Spleen (tissue), 11 donors: Measurements from ENCODE around the gene CPTP. TPM values are rescaled to one million over a fixed set of nuclear protein-coding genes. Genes with fewer than 3 reads are reported as not detected.

Source experiments
- DNase-seq: peaks from one replicate; pipeline ENCODE4 v3.0.0-alpha.2; 2020
- H3K27ac ChIP-seq, 8 donors: fragments of 200-600 bp; sonication (generic) in 7 of 8; 1 replicate in 4 of 8; 2 replicates in 4 of 8; pipeline versions ENCODE4 v1.5.0 to v1.8.0; 2016 to 2021; ENCODE audit warnings: inconsistent platforms in 4 of 8, mild to moderate bottlenecking in 4 of 8, moderate library complexity in 1 of 8
- H3K27me3 ChIP-seq, 7 donors: fragments of 200-600 bp; sonication (generic) in 6 of 7; replicated peaks in 1 of 7; 1 replicate in 4 of 7; 2 replicates in 3 of 7; pipeline versions ENCODE4 v1.5.0 to v1.8.0; 2016 to 2021; ENCODE audit warnings: inconsistent platforms in 3 of 7, mild to moderate bottlenecking in 1 of 7
- H3K36me3 ChIP-seq, 6 donors: fragments of 200-600 bp; sonication (generic) in 5 of 6; 1 replicate in 4 of 6; 2 replicates in 2 of 6; pipeline versions ENCODE4 v1.5.0 to v1.8.0; 2016 to 2021; ENCODE audit warnings: inconsistent platforms in 2 of 6
- H3K4me1 ChIP-seq, 6 donors: fragments of 200-600 bp; sonication (generic) in 5 of 6; 1 replicate in 3 of 6; 2 replicates in 3 of 6; pipeline versions ENCODE4 v1.5.0 to v1.8.0; 2016 to 2021; ENCODE audit warnings: inconsistent platforms in 3 of 6
- H3K4me3 ChIP-seq, 8 donors: fragments of 200-600 bp; sonication (generic) in 7 of 8; 1 replicate in 4 of 8; 2 replicates in 4 of 8; pipeline versions ENCODE4 v1.5.0 to v1.8.0; 2016 to 2021; ENCODE audit warnings: inconsistent platforms in 4 of 8, mild to moderate bottlenecking in 4 of 8, moderate library complexity in 2 of 8
- H3K9me3 ChIP-seq, 8 donors: fragments of 200-600 bp; sonication (generic) in 7 of 8; 1 replicate in 4 of 8; 2 replicates in 4 of 8; pipeline versions ENCODE4 v1.5.0 to v1.8.0; 2016 to 2021; ENCODE audit warnings: inconsistent platforms in 4 of 8
- POLR2A ChIP-seq, 3 donors: fragments of 450-650 bp; IDR thresholded peaks; one replicate each; pipeline ENCODE4 v1.5.1; 2017; ENCODE audit warnings: antibody characterized with exemption in 3 of 3, mild to moderate bottlenecking in 1 of 3
- POLR2AphosphoS5 ChIP-seq, 3 donors: sonication (generic); formaldehyde crosslinking; IDR thresholded peaks; one replicate each; pipeline ENCODE4 v1.5.1; 2017; ENCODE audit warnings: antibody characterized with exemption in 3 of 3
- WGBS, 5 donors: extraction: QIAGEN DNeasy Blood & Tissue Kit in 3 of 5; methylation state at CpG; one replicate each; pipeline versions ENCODE4 v1.1.5 to v1.1.7; 2013 to 2018; 5-methylcytosine and 5-hydroxymethylcytosine counted together
- intact Hi-C: fragments of 100-400 bp; cut with DNase I; formaldehyde crosslinking; loops from one replicate; pipeline ENCODE4 v1.15.0; 2023; ENCODE audit warnings: low total_unique reads
- polyA plus RNA-seq, 3 donors: library from polyadenylated mRNA; stranded (reverse); fragments of 200-250 nt; gene quantifications; one replicate each; pipeline ENCODE4 v1.2.1, GENCODE V29; 2013
- total RNA-seq, 7 donors: library from RNA; depleted of rRNA in 3 of 7; stranded (reverse); fragments of >200 nt in 3 of 7; fragmentation: NEBNext Ultra II Directional in 4 of 7; extraction: Animal tissue kit (Norgen Biotek cat#: 25700) in 4 of 7; gene quantifications; one replicate each; pipeline versions ENCODE4 v1.1.0 to v1.2.1, GENCODE V29; 2016 to 2021
- TF ChIP-seq, protein P1 (sequence below), 11 experiments: fragments of 200-600 bp in 7 of 11; fragments of 450-650 bp in 4 of 11; sonication (generic) in 4 of 11; IDR thresholded peaks in 8 of 11; conservative IDR thresholded peaks in 3 of 11; 1 replicate in 7 of 11; 2 replicates in 4 of 11; pipeline versions ENCODE4 v1.4.0 to v1.8.0; 2016 to 2021; ENCODE audit warnings: antibody characterized with exemption in 11 of 11, inconsistent platforms in 4 of 11, mild to moderate bottlenecking in 1 of 11
- donor health status: healthy with polysubstance abuse.
- donor health status: DM: no; HTN: no; CAD: no; lungs with moderate emphysema.
- donor health status: DM: no; HTN: no; CAD: no.
- donor health status: Bipolar disorder and iron deficiency.
- donor health status: healthy.
- donor health status: DM: no; HTN: no; CAD: no.
- donor health status: DM: yes; HTN: yes; CAD: no.

The CPTP gene
- total and polyA plus RNA-seq, 10 donors: 7.5 to 42.1 (median 25.9) TPM

DNA sequence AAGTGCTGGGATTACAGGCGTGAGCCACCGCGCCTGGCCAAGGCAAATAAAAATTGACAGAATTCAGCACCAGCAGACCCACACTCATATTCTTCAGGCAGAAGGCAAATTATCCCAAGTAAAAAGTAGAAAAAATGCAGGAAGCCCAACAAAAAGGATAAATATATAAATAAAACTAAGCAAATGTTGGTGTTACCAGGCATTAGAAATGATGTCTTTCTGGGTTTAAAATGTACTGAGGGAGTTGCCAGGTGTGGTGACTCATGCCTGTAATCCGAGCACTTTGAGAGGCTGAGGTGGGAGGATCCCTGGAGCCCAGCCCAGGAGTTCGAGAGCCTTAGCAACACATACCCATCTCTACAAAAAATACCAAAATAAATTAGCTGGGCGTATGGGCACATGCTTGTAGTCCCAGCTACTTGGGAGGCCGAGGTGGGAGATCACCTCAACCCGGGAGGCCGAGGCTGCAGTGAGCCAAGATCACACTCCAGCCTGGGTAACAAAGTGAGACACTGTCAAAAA is 6.4 kb upstream of the CPTP start:
- no peak overlapping the region for H3K4me3 ChIP-seq
- intact Hi-C loops: no loop called here
- 75 to 93% (median 89%) methylated on average over 9 of the region's 9 CpGs for WGBS, 5 donors
- no peak for DNase-seq
- peaks cover 2 to 49% (median 26%) of the 10 kb centered on the region in 6 donors for H3K4me1 ChIP-seq
- H3K9me3 ChIP-seq: no peaks in the 10 kb centered on the region
- H3K27ac ChIP-seq: peak overlapping the region in 2 of 8 donors; percentile 13
- H3K36me3 ChIP-seq: peaks cover 0 to 93% (median 55%) of the 10 kb centered on the region in 6 donors
- no peaks in the 10 kb centered on the region for H3K27me3 ChIP-seq
- TF ChIP-seq POLR2A (IDR thresholded peaks at IDR 0.05): no peak
- TF ChIP-seq POLR2AphosphoS5 (IDR thresholded peaks at IDR 0.05): no peak
- TF ChIP-seq, protein P1, sequence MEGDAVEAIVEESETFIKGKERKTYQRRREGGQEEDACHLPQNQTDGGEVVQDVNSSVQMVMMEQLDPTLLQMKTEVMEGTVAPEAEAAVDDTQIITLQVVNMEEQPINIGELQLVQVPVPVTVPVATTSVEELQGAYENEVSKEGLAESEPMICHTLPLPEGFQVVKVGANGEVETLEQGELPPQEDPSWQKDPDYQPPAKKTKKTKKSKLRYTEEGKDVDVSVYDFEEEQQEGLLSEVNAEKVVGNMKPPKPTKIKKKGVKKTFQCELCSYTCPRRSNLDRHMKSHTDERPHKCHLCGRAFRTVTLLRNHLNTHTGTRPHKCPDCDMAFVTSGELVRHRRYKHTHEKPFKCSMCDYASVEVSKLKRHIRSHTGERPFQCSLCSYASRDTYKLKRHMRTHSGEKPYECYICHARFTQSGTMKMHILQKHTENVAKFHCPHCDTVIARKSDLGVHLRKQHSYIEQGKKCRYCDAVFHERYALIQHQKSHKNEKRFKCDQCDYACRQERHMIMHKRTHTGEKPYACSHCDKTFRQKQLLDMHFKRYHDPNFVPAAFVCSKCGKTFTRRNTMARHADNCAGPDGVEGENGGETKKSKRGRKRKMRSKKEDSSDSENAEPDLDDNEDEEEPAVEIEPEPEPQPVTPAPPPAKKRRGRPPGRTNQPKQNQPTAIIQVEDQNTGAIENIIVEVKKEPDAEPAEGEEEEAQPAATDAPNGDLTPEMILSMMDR (IDR thresholded peaks at IDR 0.05 in 8 of 11, conservative IDR thresholded peaks at IDR 0.05 in 3 of 11): no peak

DNA sequence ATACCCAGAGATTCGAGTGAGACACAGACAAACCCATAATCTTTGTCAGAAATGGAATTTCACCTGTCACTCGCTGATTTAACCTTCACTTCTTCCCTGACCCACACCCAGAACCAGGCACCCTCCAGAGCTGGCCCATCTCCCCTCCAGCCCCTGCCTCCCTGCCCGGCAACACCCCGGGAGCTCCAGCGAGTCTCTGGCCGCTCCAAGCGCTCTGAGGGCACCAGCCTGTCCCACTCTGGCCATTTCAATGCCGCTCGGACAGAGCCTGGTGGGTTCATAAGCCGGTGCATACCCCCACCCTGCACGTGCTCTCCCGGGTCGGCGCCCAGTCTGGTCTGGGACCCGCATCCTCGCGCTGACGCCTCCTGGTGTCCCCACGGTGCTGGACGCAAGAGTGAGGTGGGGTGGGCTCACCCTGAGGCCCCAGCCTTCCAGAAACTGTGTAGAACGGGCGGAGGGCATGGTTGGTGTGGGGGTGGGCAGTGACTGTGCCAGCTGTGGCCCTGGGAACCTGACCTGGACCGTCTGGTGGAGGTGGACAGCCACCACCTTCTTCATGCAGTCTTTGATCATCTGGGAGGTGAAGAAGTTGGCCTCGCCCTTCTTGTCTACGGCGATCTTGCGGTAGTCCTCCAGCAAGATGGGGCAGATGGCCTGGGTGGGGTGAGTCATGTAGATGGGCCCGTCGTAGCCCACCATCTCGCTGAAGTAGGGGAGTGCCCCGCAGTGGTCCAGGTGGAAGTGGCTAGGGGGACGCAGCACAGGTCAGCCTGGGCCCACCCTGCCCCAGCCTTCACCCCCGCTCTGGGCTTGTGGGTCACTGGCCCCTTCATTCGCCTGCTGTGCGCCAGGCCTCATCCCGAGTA is 5.6 kb upstream of the CPTP start:
- no peak for TF ChIP-seq POLR2A (IDR thresholded peaks at IDR 0.05)
- TF ChIP-seq POLR2AphosphoS5 (IDR thresholded peaks at IDR 0.05): peak in 2 of 3 donors; percentile 5 to 44
- TF ChIP-seq, protein P1 (IDR thresholded peaks at IDR 0.05 in 8 of 11, conservative IDR thresholded peaks at IDR 0.05 in 3 of 11): no peak
- intact Hi-C loops: no loop called here
- Histone ChIP-seq H3K4me3 (no peak overlapping the region), H3K36me3 (peaks cover 0 to 85% (median 47%) of the 10 kb centered on the region in 6 donors), H3K27ac (peak overlapping the region in 1 of 8 donors; percentile 13), H3K4me1 (peaks cover 6 to 55% (median 31%) of the 10 kb centered on the region in 6 donors), H3K27me3 (no peaks in the 10 kb centered on the region), H3K9me3 (no peaks in the 10 kb centered on the region)
- WGBS, 5 donors: 88 to 94% (median 92%) methylated on average over 31 to 36 of the region's 36 CpGs
- DNase-seq: no peak

DNA sequence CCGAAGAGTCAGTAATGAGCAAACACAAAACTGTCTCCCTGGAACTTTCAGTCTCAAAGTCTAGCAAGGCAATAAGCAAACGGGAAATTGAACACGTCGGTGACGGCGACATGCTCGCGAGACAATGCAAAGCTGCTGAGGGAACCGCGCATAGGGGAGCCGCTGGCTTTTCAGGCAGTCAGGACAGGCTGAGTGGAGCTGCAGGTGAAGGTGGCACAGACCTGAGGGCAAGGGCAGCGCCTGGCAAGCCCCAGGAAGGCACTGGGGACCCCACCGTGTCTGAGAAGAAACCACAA is 5.0 kb upstream of the CPTP start:
- intact Hi-C loops: no loop called here
- peaks cover 6 to 55% (median 31%) of the 10 kb centered on the region in 6 donors for H3K4me1 ChIP-seq
- no peak overlapping the region for H3K4me3 ChIP-seq
- no peaks in the 10 kb centered on the region for H3K9me3 ChIP-seq
- no peak for DNase-seq
- TF ChIP-seq, protein P1 (IDR thresholded peaks at IDR 0.05 in 8 of 11, conservative IDR thresholded peaks at IDR 0.05 in 3 of 11): no peak
- TF ChIP-seq POLR2A (IDR thresholded peaks at IDR 0.05) (no peak), POLR2AphosphoS5 (IDR thresholded peaks at IDR 0.05) (no peak)
- 88 to 90% (median 89%) methylated on average over 13 of the region's 13 CpGs for WGBS, 5 donors
- no peaks in the 10 kb centered on the region for H3K27me3 ChIP-seq
- H3K36me3 ChIP-seq: peaks cover 0 to 79% (median 41%) of the 10 kb centered on the region in 6 donors
- no peak overlapping the region for H3K27ac ChIP-seq
